Hepatocyte (in vitro differentiated cells): ENCODE measurements around the gene TMEM143. TPM values are rescaled to one million over a fixed set of nuclear protein-coding genes. Genes with fewer than 3 reads are reported as not detected.

Experiments used
- DNase-seq: peaks from one replicate; pipeline ENCODE4 v3.0.0-alpha.2; 2016; ENCODE audit warnings: low spot score
- H2AFZ ChIP-seq: fragments of 200-600 bp; sonication (generic); 2 replicates; pipeline ENCODE4 v1.6.0; 2016; ENCODE audit warnings: antibody characterized with exemption, mild to moderate bottlenecking
- H3K27ac ChIP-seq: fragments of 200-600 bp; sonication (generic); 2 replicates; pipeline ENCODE4 v1.5.1; 2016; ENCODE audit warnings: mild to moderate bottlenecking
- H3K27me3 ChIP-seq: fragments of 200-600 bp; sonication (generic); 2 replicates; pipeline ENCODE4 v1.6.1; 2016
- H3K36me3 ChIP-seq: fragments of 200-600 bp; sonication (generic); replicated peaks from 2 replicates; pipeline ENCODE4 v1.5.1; 2016; ENCODE audit warnings: low read depth; ENCODE audit not compliant: insufficient read depth
- H3K4me1 ChIP-seq: fragments of 200-600 bp; sonication (generic); 2 replicates; pipeline ENCODE4 v1.5.1; 2016; ENCODE audit warnings: mild to moderate bottlenecking, moderate library complexity; ENCODE audit not compliant: insufficient read depth
- H3K4me2 ChIP-seq: fragments of 200-600 bp; sonication (generic); 2 replicates; pipeline ENCODE4 v1.6.0; 2016
- H3K4me3 ChIP-seq: fragments of 200-600 bp; sonication (generic); 2 replicates; pipeline ENCODE4 v1.5.1; 2016; ENCODE audit warnings: mild to moderate bottlenecking
- H3K79me2 ChIP-seq: fragments of 200-600 bp; sonication (generic); 2 replicates; pipeline ENCODE4 v1.6.0; 2017; ENCODE audit warnings: mild to moderate bottlenecking
- H3K9me2 ChIP-seq: fragments of 200-600 bp; sonication (generic); replicated peaks from 2 replicates; pipeline ENCODE4 v1.6.0; 2017; ENCODE audit warnings: mild to moderate bottlenecking; ENCODE audit not compliant: insufficient read depth
- H3K9me3 ChIP-seq: fragments of 200-600 bp; sonication (generic); 2 replicates; pipeline ENCODE4 v1.5.1; 2016; ENCODE audit warnings: low read depth, mild to moderate bottlenecking
- H4K20me1 ChIP-seq: fragments of 200-600 bp; sonication (generic); 2 replicates; pipeline ENCODE4 v1.6.0; 2016; ENCODE audit warnings: mild to moderate bottlenecking; ENCODE audit not compliant: insufficient read depth, poor library complexity, severe bottlenecking
- EZH2 ChIP-seq: fragments of 200-600 bp; sonication (generic); IDR thresholded peaks from 2 replicates; pipeline ENCODE4 v1.6.1; 2016; ENCODE audit warnings: antibody characterized with exemption, mild to moderate bottlenecking, borderline replicate concordance
- EZH2phosphoT487 ChIP-seq: fragments of 200-600 bp; sonication (generic); IDR thresholded peaks from one replicate; pipeline ENCODE4 v1.6.1; 2018; ENCODE audit warnings: antibody characterized with exemption, mild to moderate bottlenecking, low read depth, moderate library complexity; ENCODE audit not compliant: unreplicated experiment, severe bottlenecking
- WGBS: methylation state at CpG from one replicate; pipeline ENCODE4 v1.1.6; 2016; ENCODE audit warnings: low lambda C conversion rate; ENCODE audit errors: missing lambda C conversion rate; 5-methylcytosine and 5-hydroxymethylcytosine counted together
- polyA plus RNA-seq: library from polyadenylated mRNA; unstranded; fragments of >200 nt; fragmentation: Nextera tagmentation; extraction: Ambion mirVana; gene quantifications from 2 replicates; pipeline ENCODE4 v1.2.1, GENCODE V29; 2016
- total RNA-seq: library from RNA; depleted of rRNA; stranded (reverse); fragments of >200 nt; gene quantifications from 2 replicates; pipeline ENCODE4 v1.2.3, GENCODE V29; 2014
- TF ChIP-seq, protein P1 (sequence below): fragments of 200-600 bp; sonication (generic); IDR thresholded peaks from 2 replicates; pipeline ENCODE4 v1.5.1; 2016; ENCODE audit warnings: antibody characterized with exemption, mild to moderate bottlenecking; ENCODE audit not compliant: poor library complexity

TMEM143 gene
- total and polyA plus RNA-seq, 2 experiments from 2014 or later = 5.9 to 11.2 TPM

DNA sequence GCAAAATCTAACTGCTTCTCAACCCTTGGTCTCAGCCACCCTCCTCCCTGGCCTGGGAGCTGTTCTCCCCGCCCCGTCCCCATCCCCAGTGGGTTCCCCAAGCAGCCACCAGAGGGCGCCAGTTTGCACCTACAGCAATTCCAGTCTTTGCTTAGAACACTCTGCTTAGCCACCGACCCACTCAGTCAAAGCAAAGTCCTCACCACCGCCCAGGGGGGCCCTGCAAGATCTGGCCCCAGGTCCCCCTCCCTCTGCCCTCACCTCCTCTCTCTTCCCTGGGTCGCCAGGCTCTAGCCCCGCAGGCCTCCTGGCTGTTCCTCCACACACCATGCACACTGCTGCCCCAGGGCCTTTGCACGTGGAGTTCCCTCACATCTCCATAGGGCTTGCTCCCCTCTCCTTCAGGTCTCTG, 12.4 kb downstream of the TMEM143 start:
- Histone ChIP-seq H3K36me3 (no peaks in the 10 kb centered on the region), H3K9me2 (no peaks in the 10 kb centered on the region), H2AFZ (no peak overlapping the region), H3K4me3 (no peak overlapping the region), H4K20me1 (no peaks in the 10 kb centered on the region), H3K27me3 (no peaks in the 10 kb centered on the region), H3K9me3 (no peaks in the 10 kb centered on the region), H3K79me2 (no peaks in the 10 kb centered on the region), H3K4me1 (peaks cover 3% of the 10 kb centered on the region), H3K4me2 (no peak overlapping the region), H3K27ac (no peak overlapping the region)
- 60% methylated on average over 8 of the region's 8 CpGs for WGBS
- peak; percentile 70 for DNase-seq
- TF ChIP-seq EZH2 (no peak), EZH2phosphoT487 (no peak)
- TF ChIP-seq, protein P1, sequence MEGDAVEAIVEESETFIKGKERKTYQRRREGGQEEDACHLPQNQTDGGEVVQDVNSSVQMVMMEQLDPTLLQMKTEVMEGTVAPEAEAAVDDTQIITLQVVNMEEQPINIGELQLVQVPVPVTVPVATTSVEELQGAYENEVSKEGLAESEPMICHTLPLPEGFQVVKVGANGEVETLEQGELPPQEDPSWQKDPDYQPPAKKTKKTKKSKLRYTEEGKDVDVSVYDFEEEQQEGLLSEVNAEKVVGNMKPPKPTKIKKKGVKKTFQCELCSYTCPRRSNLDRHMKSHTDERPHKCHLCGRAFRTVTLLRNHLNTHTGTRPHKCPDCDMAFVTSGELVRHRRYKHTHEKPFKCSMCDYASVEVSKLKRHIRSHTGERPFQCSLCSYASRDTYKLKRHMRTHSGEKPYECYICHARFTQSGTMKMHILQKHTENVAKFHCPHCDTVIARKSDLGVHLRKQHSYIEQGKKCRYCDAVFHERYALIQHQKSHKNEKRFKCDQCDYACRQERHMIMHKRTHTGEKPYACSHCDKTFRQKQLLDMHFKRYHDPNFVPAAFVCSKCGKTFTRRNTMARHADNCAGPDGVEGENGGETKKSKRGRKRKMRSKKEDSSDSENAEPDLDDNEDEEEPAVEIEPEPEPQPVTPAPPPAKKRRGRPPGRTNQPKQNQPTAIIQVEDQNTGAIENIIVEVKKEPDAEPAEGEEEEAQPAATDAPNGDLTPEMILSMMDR = peak; percentile 67

DNA sequence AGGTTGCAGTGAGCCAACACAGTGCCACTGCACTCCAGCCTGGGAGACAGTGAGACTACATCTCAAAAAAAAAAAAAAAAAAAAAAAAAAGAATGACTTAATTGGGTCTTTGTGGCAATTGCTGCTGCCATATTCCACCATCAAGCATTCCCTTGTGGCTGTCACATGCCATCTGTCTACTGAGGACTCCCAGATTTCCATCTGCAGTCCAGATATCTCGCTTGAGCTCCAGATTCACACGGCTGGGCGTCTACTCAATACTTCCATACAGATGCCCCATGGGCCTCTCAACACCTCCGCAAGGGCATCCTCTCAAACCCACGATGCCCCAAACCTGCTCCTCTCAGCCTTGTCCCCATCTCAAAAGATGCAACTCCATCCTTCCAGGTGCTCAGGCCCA, 12.9 kb downstream of the TMEM143 start:
- no peak overlapping the region for H3K4me2 ChIP-seq
- peaks cover 3% of the 10 kb centered on the region for H3K4me1 ChIP-seq
- DNase-seq = no peak
- TF ChIP-seq EZH2 (no peak), EZH2phosphoT487 (no peak)
- TF ChIP-seq, protein P1 = no peak
- H3K4me3 ChIP-seq = no peak overlapping the region
- no peaks in the 10 kb centered on the region for H3K9me3 ChIP-seq
- WGBS = 97% methylated on average over 5 of the region's 5 CpGs
- no peak overlapping the region for H2AFZ ChIP-seq
- H3K27ac ChIP-seq = no peak overlapping the region
- H3K27me3 ChIP-seq = no peaks in the 10 kb centered on the region
- no peaks in the 10 kb centered on the region for H3K79me2 ChIP-seq
- H4K20me1 ChIP-seq = no peaks in the 10 kb centered on the region
- H3K9me2 ChIP-seq = no peaks in the 10 kb centered on the region
- no peaks in the 10 kb centered on the region for H3K36me3 ChIP-seq

DNA sequence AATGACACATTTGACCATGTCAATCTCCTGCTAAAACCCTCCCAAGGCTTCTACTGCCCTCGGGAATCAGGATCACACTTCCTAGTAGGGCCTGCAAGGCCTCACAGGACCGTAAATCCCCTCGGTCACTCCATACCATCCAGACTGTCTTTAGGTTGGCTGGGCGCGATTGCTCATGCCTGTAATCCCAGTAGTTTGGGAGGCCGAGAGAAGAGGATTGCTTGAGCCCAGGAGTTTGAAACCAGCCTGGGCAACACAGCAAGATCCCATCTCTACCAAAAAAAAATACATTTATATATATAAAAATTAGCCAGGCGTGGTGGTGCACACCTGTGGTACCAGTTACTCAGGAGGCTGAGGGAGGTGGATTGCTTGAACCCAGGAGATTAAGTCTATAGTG, 15.0 kb downstream of the TMEM143 start:
- Histone ChIP-seq H3K4me3 (no peak overlapping the region), H4K20me1 (no peaks in the 10 kb centered on the region), H3K27me3 (no peaks in the 10 kb centered on the region), H3K27ac (no peak overlapping the region), H3K36me3 (no peaks in the 10 kb centered on the region), H3K9me2 (no peaks in the 10 kb centered on the region), H2AFZ (no peak overlapping the region), H3K79me2 (no peaks in the 10 kb centered on the region), H3K4me2 (no peak overlapping the region), H3K9me3 (no peaks in the 10 kb centered on the region), H3K4me1 (no peaks in the 10 kb centered on the region)
- WGBS = 87% methylated on average over 7 of the region's 7 CpGs
- TF ChIP-seq, protein P1 = no peak
- TF ChIP-seq EZH2phosphoT487 (no peak), EZH2 (no peak)
- no peak for DNase-seq

DNA sequence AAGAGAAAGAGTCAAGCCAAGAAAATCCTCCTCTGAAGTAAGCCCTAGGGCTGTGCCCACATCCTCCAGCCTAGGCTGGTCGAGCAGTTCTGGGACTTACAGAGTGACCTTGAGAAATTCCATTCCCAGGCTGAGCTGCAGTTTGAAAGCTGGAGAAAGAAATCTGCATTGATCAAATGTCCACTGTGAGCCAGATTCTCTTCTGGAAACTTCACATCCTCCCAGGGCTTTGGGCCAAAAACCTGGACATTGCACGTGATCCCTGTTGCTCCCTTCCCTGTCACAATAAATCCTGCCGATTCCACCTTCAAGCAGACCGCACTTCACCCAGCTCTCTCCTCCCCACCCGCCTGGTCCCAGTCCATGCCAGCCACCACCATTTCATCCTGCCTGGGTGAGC, 15.7 kb downstream of the TMEM143 start:
- 74% methylated on average over 5 of the region's 5 CpGs for WGBS
- Histone ChIP-seq H3K4me2 (no peak overlapping the region), H3K9me3 (no peaks in the 10 kb centered on the region), H3K27me3 (no peaks in the 10 kb centered on the region), H3K4me1 (no peaks in the 10 kb centered on the region), H3K79me2 (no peaks in the 10 kb centered on the region), H2AFZ (no peak overlapping the region), H4K20me1 (no peaks in the 10 kb centered on the region), H3K36me3 (no peaks in the 10 kb centered on the region), H3K4me3 (no peak overlapping the region), H3K9me2 (no peaks in the 10 kb centered on the region), H3K27ac (no peak overlapping the region)
- TF ChIP-seq, protein P1 = no peak
- TF ChIP-seq EZH2phosphoT487 (no peak), EZH2 (no peak)
- DNase-seq = no peak
